SK-N-SH treated with all-trans-retinoic acid at 6 μM for 48 hours (cell line): Measurements from ENCODE around the gene TNFRSF1A.

Experiments used
- ARNTL ChIP-seq: fragments of 450-650 bp; formaldehyde crosslinking; IDR thresholded peaks from 2 replicates; pipeline ENCODE4 v1.5.0; 2020; ENCODE audit warnings: low read depth, mild to moderate bottlenecking, moderate library complexity, borderline replicate concordance
- CSDC2 ChIP-seq: fragments of 250-450 bp; sonication (Bioruptor Pico); IDR thresholded peaks from 2 replicates; pipeline ENCODE4 v1.5.0; 2020; ENCODE audit warnings: mild to moderate bottlenecking, moderate library complexity
- ESRRG ChIP-seq: fragments of 250-450 bp; sonication (Bioruptor Pico); IDR thresholded peaks from 2 replicates; pipeline ENCODE4 v1.6.1; 2021; ENCODE audit warnings: mild to moderate bottlenecking
- PATZ1 ChIP-seq: fragments of 250-450 bp; sonication (Bioruptor Pico); IDR thresholded peaks from 2 replicates; pipeline ENCODE4 v1.8.0; 2020; ENCODE audit warnings: mild to moderate bottlenecking, moderate library complexity, borderline replicate concordance
- ZFP3 ChIP-seq: fragments of 250-450 bp; sonication (Bioruptor Pico); IDR thresholded peaks from 2 replicates; pipeline ENCODE4 v1.5.0; 2020; ENCODE audit warnings: mild to moderate bottlenecking, moderate library complexity
- ZFP30 ChIP-seq: fragments of 450-650 bp; formaldehyde crosslinking; IDR thresholded peaks from 2 replicates; pipeline ENCODE4 v1.5.0; 2022; ENCODE audit warnings: mild to moderate bottlenecking, moderate library complexity
- ZNF70 ChIP-seq: fragments of 450-650 bp; formaldehyde crosslinking; IDR thresholded peaks from 2 replicates; pipeline ENCODE4 v1.5.0; 2020; ENCODE audit warnings: mild to moderate bottlenecking, moderate library complexity

GRCh38 chr12:6352193-6353173 lies 10.6 kb upstream of the TNFRSF1A start:
- no peak for TF ChIP-seq ZNF70 (CRISPR knock-in tag)
- TF ChIP-seq ZFP3: no peak
- TF ChIP-seq ESRRG (CRISPR knock-in tag): no peak
- TF ChIP-seq ZFP30 (CRISPR knock-in tag): no peak
- no peak for TF ChIP-seq ARNTL (CRISPR knock-in tag)
- no peak for TF ChIP-seq PATZ1 (CRISPR knock-in tag)
- no peak for TF ChIP-seq CSDC2 (CRISPR knock-in tag)
